OCI-LY3 (cell line): Measurements from ENCODE around the gene SASH1.

Experiments used
- EZH2phosphoT487 ChIP-seq: fragments of 200-600 bp; shearing (Covaris generic); IDR thresholded peaks from 2 replicates; pipeline ENCODE4 v1.6.1; 2018; ENCODE audit warnings: antibody characterized with exemption, mixed run types, low read depth
- TF ChIP-seq, protein P1 (sequence below): fragments of 200-600, 300-600 bp; sonication (generic); IDR thresholded peaks from 2 replicates; pipeline ENCODE4 v1.5.1; 2014; ENCODE audit warnings: antibody characterized with exemption, low read length, low read depth

DNA sequence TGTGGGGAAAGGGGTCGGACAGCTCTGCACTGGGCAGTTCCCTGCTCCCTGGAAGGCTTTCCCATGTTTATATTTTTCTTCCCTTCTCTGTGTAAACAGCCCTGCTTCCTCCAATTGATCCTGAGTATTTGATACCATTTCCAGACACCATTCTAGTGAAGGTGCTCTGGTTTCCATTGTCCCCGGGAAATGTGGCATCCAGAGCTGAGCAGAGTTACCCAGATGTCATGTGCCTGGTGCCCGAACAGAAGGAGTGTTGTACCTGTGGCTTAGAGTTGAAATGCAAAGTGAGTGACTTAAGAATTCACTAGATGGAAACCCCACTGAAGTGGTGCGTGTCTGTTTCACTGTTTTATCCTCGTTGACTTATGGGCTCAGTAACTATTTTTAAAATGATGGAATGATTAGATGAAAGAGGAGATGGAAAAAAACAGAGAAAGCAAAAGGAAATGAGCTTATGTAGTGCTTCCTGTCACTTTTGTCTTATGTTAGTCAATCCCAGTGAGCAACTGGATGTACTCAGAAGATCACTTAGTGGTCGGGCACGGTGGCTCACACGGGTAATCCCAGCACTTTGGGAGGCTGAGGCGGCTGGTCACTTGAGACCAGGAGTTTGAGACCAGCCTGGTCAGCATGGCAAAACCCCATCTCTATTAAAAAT lies 83.8 kb downstream of the SASH1 start:
- TF ChIP-seq, protein P1, sequence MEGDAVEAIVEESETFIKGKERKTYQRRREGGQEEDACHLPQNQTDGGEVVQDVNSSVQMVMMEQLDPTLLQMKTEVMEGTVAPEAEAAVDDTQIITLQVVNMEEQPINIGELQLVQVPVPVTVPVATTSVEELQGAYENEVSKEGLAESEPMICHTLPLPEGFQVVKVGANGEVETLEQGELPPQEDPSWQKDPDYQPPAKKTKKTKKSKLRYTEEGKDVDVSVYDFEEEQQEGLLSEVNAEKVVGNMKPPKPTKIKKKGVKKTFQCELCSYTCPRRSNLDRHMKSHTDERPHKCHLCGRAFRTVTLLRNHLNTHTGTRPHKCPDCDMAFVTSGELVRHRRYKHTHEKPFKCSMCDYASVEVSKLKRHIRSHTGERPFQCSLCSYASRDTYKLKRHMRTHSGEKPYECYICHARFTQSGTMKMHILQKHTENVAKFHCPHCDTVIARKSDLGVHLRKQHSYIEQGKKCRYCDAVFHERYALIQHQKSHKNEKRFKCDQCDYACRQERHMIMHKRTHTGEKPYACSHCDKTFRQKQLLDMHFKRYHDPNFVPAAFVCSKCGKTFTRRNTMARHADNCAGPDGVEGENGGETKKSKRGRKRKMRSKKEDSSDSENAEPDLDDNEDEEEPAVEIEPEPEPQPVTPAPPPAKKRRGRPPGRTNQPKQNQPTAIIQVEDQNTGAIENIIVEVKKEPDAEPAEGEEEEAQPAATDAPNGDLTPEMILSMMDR = no peak
- TF ChIP-seq EZH2phosphoT487 = no peak
